Retinal pigment epithelial cell (primary cell): ENCODE results near the gene ABCC2.

Source experiments
- DNase-seq: peaks from one replicate; pipeline ENCODE4 v3.0.0-alpha.2; 2010; ENCODE audit warnings: low read depth
- H3K4me3 ChIP-seq: 2 replicates; pipeline ENCODE4 v1.5.1; 2011; ENCODE audit warnings: mild to moderate bottlenecking, low read length, control low read depth, moderate library complexity
- CTCF ChIP-seq: conservative IDR thresholded peaks from 2 replicates; pipeline ENCODE4 v1.5.1; 2011; ENCODE audit warnings: low read depth, low read length, control low read depth, inconsistent platforms

ABCC2 gene

GRCh38 chr10:99873846-99874245, 91.4 kb downstream of the ABCC2 start:
- TF ChIP-seq CTCF: no peak
- DNase-seq: no peak
- no peak overlapping the region for H3K4me3 ChIP-seq

- H3K4me3 ChIP-seq: no peak overlapping the region
- no peak for TF ChIP-seq CTCF
- no peak for DNase-seq
Measured at GRCh38 chr10:99874341-99875085, 92.1 kb downstream of the ABCC2 start.

GRCh38 chr10:99875473-99875872, 93.0 kb downstream of the ABCC2 start:
- DNase-seq: no peak
- no peak for TF ChIP-seq CTCF
- H3K4me3 ChIP-seq: no peak overlapping the region

- no peak for DNase-seq
- no peak for TF ChIP-seq CTCF
- H3K4me3 ChIP-seq: no peak overlapping the region
Measured at GRCh38 chr10:99880080-99880835, 97.8 kb downstream of the ABCC2 start.

GRCh38 chr10:99881371-99881770, 98.9 kb downstream of the ABCC2 start:
- DNase-seq: no peak
- no peak for TF ChIP-seq CTCF
- H3K4me3 ChIP-seq: no peak overlapping the region

GRCh38 chr10:99883523-99883922, 101.1 kb downstream of the ABCC2 start:
- no peak for TF ChIP-seq CTCF
- DNase-seq: no peak
- H3K4me3 ChIP-seq: no peak overlapping the region

- TF ChIP-seq CTCF: no peak
- H3K4me3 ChIP-seq: no peak overlapping the region
- no peak for DNase-seq
Measured at GRCh38 chr10:99888622-99889021, 106.2 kb downstream of the ABCC2 start.
